Upper lobe of left lung (tissue), 4 donors: ENCODE results near the gene EEF1A2.

Experiments used
- CTCF ChIP-seq, 6 experiments: fragments of 450-650 bp in 4 of 6; fragments of 200-600 bp in 2 of 6; sonication (generic) in 2 of 6; IDR thresholded peaks; one replicate each; pipeline ENCODE4 v1.5.1; 2016 to 2019; ENCODE audit warnings: antibody characterized with exemption in 6 of 6
- POLR2A ChIP-seq, 4 donors: fragments of 450-650 bp; IDR thresholded peaks; one replicate each; pipeline ENCODE4 v1.5.1; 2016 to 2017; ENCODE audit warnings: antibody characterized with exemption in 4 of 4, mild to moderate bottlenecking in 2 of 4

DNA sequence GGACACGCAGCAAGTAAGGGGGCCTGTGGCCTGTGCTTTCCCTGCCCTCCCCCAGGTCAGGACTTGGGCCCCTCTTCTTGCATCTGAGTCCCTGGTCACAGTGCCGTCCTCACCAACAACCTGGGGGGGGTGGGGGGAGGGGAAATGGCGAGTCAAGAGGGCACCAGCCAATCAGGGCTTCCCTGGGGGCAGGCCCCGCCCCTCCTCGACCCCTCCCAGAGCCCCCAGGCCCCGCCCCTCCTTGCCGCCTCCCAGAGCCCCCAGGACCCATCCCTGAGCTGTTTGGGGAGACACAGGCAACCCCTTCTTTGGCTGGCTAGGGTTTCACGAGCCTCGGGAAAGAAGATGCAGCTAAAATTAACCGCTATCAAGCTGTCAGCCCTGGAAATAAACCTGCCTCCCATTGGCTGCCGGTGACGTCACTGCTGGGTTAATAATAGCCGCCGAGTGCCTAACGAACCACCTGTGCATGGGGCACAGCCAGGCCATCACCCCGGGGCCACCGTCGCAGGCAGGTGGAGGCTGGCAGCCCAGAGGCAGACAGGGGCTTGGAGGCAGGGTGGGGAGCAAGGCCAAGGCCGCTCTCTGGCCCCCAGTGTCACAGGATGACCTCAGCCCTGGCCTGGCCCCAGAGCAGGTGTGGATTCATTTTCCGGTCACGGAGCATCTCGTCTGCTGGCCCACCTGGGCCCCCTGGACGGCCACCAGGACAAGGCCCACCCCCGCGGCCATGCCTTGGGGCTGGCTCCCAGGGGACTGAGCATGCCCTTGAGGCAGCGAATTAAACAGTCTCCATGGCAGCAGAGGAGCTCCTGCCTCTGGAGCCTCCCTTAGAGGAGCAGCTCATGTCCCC, 3.2 kb upstream of the EEF1A2 start:
- TF ChIP-seq POLR2A (IDR thresholded peaks at IDR 0.05) (no peak), CTCF (IDR thresholded peaks at IDR 0.05) (no peak)
